Activated CD4-positive, alpha-beta T cell treated with anti-CD3 and anti-CD28 coated beads, Interleukin-2, Interleukin-4, amounts not matched to agents 100 ng/mL and 50 ng/mL, durations not matched to agents 16 hours and 8 hours (primary cell): ENCODE data around the gene FARP2.
"Not testable (repeated sequence)": the region's sequence is repeated elsewhere in the genome, so short reads cannot be mapped to it uniquely, and the experiment has no call there.

Experiments
- DNase-seq: peaks from one replicate; pipeline ENCODE4 v3.0.0-alpha.2; 2020; ENCODE audit warnings: low spot score

The FARP2 gene

GRCh38 chr2:241505781-241506201, 149.7 kb downstream of the FARP2 start:
- no peak for DNase-seq

DNA sequence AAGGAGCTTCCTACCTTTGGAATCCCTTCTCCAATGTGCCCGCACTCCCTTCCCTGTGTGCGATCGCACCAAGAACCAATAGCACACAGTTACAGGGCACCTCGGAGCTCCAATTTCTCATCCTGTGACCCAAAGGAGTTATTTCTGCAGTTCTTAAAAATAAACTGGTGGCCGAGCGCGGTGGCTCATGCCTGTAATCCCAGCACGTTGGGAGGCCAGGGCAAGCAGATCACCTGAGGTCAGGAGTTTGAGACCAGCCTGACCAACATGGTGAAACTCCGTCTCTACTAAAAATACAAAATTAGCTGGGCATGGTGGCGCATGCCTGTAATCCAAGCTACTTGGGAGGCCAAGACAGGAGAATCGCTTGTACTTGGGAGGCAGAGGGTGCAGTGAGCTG, 150.2 kb downstream of the FARP2 start:
- not testable (repeated sequence) for DNase-seq

GRCh38 chr2:241506793-241507429, 150.8 kb downstream of the FARP2 start:
- DNase-seq, result no peak

GRCh38 chr2:241507430-241508239, 151.6 kb downstream of the FARP2 start:
- peak; percentile 31 for DNase-seq

- DNase-seq, result peak; percentile 98
Measured at GRCh38 chr2:241508240-241509154, 152.4 kb downstream of the FARP2 start, which contains the start of gene STK25. Gene STK25, minus strand, starts transcription at chr2:241508584. Its CDS starts 549 bp downstream, at chr2:241508035.

DNA sequence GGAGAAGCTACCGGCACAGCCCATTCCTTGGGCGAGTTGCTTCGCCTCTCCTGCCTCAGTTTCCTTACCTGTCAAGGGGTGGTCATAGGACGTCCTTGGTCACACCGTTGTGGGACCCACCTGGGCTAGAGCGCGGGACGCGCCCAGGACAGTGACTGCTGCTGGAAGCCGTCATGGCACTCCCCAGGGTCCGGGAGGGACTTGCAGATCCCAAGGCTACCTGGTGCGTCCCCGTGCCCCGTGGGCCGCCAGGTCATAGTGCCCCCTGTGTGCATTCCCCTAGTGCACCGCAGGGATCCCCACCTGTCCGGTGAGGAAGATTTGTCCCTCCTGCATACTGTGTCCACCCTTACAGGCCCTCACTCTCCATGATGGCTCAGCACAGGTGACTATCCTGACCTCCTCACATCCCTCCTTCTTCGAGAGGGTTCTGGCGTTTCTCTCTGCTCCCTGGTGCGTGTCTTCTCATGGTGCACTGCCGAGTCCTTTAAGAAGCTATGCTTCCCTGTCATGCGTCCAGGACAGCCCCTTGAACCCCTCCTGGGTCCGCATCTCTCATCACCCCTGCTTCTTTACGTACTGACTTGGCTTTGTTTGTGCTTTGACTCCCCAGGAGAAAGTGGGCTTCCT, 153.2 kb downstream of the FARP2 start:
- DNase-seq, result no peak

- DNase-seq, result no peak
Measured at GRCh38 chr2:241511091-241511741, 155.1 kb downstream of the FARP2 start.

- no peak for DNase-seq
Measured at GRCh38 chr2:241514553-241514952, 158.5 kb downstream of the FARP2 start.

- DNase-seq, result no peak
Measured at GRCh38 chr2:241514986-241515737, 159.1 kb downstream of the FARP2 start.

DNA sequence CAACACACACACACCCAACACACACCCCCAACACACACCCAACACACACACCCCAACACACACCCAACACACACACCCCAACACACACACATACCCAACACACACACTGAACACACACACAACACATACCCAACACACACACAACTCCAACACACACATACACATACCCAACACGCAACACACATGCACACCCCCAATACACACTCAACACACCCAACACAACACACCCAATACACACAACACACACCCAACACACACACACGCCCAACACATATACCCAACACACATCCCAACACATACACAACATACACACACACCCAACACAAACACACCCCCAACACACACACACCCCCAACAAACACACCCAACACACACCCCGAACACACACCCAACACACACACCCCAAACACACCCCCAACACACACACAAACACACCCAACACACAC, 160.5 kb downstream of the FARP2 start:
- no peak for DNase-seq

GRCh38 chr2:241517297-241517696, 161.2 kb downstream of the FARP2 start:
- DNase-seq, result no peak

DNA sequence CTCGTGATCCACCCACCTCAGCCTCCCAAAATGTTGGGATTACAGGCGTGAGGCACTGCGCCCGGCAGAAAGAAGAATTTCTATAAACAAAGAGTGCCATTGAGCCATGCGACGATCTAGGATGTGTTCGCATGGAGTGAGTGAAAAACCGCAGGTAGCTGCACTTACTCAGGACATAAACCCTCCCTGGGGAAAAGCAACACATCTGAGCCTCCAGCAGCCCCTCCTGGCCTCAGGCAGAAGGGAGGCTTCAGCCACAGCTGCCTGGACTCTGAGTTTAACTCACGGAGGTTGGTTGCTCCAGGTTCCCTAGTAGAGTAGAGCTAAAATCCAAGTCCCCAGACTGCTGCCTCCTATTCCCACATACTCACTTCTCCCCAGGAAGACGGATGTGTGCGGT, 163.6 kb downstream of the FARP2 start:
- DNase-seq, result no peak

- DNase-seq, result no peak
Measured at GRCh38 chr2:241522477-241522876, 166.4 kb downstream of the FARP2 start.

- DNase-seq, result not testable (repeated sequence)
Measured at GRCh38 chr2:241525818-241526780, 170.0 kb downstream of the FARP2 start.

DNA sequence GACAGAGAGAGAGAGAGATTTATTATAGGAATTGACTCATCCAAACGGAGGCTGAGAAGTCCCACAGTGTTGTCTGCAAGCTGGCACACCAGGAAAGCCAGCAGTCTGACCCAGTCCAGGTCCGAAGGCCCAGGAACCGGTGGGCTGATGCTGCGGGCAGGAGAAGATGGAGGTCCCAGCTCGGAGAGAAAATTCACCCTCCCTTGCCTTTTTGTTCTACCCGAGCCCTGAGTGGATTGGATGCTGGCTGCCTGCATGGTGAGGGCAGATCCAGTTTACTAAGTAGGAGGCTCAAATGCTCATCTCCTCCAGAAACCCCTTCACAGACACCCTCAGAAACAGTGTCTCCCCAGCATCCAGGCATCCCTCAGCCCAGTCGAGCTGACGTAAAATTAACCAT, 174.5 kb downstream of the FARP2 start:
- no peak for DNase-seq

DNA sequence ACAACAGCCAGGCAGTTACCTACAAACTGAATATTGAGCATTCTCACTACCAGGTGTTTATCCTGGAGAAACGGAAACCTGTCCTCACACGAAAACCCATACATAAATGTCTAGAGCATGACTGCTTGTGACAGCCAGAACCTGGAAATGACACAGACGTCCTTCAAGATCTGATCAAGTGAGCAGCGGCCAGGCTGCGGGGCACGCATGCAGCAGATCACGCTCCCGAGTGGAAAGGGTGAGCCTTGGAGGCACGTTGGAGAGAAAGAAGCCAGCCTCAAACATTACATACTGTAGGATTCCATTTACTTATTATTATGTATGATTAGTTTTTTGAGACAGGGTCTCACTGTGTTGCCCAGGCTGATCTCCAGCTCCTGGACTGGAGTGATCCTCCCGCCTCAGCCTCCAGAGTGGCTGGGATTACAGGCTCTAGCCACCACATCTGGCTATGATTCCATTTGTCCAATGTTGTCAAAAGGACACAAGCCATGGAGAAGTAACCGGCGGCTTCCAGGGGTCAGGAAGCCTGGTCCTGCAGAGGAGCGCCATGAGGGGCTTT, 175.2 kb downstream of the FARP2 start:
- DNase-seq, result no peak

- no peak for DNase-seq
Measured at GRCh38 chr2:241532168-241532567, 176.1 kb downstream of the FARP2 start.

DNA sequence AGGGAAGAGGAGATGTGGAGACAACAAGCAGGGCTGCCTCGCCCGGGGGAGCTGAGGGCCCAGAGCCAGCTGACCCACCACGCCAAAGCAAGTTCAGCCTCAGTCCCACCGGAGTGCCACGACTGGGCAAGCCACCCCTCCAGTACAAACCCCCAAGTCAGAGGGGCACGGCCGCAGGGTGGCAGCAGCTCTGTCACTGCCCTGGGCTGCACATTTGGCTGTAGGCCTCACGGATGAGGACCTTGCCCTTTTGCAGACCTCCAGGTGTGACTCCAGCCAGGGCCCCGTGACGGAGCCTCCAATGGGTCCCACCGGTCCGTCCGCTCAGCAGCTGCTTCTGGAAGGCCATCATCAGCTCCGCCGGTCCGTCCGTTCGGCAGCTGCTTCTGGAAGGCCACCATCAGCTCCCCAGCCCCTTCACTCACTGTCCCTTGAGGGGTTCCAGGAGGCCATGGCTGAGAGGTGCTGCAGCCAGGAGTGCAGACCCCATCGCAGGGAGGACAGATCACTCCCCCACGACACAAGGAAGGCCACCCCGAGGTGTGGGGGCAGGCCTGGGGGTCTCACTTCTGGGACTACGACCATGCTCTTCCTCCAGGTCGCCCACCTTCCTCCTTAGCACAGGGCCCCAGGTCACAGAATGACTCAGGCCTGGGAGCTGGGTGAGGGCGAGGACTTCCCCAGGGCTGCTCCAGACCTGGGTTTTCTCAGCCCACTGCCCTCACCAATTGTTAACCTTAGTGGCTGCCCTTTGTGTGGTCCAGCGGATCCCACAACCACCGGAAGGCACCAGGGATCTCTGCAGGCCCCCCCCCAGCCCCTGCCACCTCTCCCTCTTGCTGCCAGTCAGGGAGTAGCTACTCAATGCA, 176.9 kb downstream of the FARP2 start:
- no peak for DNase-seq
